Occipital lobe (tissue), 2 donors: Measurements from ENCODE around the gene TERF2IP. TPM values are rescaled to one million over a fixed set of nuclear protein-coding genes. Genes with fewer than 3 reads are reported as not detected.

Experiments
- DNase-seq: peaks from one replicate; lab custom pipeline; 2025; lab: John Stamatoyannopoulos, UW
- total RNA-seq: library from RNA; depleted of rRNA; stranded (reverse); fragments of >200 nt; gene quantifications from one replicate; pipeline ENCODE4 v1.2.3, GENCODE V29; 2014

Gene TERF2IP, protein sequence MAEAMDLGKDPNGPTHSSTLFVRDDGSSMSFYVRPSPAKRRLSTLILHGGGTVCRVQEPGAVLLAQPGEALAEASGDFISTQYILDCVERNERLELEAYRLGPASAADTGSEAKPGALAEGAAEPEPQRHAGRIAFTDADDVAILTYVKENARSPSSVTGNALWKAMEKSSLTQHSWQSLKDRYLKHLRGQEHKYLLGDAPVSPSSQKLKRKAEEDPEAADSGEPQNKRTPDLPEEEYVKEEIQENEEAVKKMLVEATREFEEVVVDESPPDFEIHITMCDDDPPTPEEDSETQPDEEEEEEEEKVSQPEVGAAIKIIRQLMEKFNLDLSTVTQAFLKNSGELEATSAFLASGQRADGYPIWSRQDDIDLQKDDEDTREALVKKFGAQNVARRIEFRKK
- total RNA-seq: 143 TPM

DNA sequence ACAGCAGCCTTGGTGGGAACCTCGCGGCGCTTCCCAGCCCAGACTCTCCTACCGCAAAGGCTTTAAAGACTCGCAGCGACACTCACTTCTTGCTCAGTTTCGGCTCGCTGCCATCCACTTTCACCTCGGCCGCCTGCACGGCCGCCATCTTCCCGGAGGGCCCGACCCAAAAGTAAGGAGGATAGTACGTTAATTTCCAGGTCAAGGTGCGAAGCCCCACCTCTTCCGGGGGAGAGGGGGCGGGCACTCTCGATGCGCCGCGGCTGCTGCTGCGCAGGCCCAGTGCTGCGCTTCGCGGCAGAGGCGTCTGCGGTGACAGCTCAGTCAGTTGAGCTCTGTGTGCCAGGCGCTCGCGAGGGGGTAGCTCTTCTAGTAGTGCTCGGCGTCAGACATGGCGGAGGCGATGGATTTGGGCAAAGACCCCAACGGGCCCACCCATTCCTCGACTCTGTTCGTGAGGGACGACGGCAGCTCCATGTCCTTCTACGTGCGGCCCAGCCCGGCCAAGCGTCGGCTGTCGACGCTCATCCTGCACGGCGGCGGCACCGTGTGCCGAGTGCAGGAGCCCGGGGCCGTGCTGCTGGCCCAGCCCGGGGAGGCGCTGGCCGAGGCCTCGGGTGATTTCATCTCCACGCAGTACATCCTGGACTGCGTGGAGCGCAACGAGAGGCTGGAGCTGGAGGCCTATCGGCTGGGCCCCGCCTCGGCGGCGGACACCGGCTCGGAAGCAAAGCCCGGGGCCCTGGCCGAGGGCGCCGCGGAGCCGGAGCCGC lies at the start of gene TERF2IP, which contains the start of gene KARS1:
Gene TERF2IP, plus strand, starts transcription at position 282 of the 773 bp plus-strand sequence. Its CDS starts 110 bp downstream, at position 392.
Gene KARS1, minus strand, starts transcription at position 174 of the 773 bp plus-strand sequence. Its CDS starts 26 bp downstream, at position 148.
- peak; percentile 93 for DNase-seq

- DNase-seq: no peak
These were observed 47.9 kb upstream of the TERF2IP start for GRCh38 chr16:75599452-75600277.

DNA sequence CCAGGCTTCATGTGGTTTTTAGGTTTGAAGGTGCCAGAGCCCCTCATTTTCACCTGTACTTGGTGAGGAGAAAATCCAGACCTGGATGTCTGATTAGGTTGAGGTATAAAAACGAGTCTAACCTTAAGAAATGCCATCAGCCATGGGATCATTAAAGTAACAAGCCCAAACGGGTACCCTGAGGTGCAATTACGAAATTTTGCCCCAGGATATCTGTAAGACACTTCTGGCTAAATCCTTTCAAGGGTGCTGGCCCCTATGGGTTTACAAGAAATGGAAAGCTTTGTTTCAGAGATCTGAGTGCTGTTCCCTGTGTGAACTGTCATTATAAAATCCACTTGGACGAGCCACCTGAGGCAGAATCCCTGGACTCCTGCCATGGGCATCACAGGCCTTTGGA lies 44.3 kb upstream of the TERF2IP start:
- DNase-seq: no peak

- no peak for DNase-seq
These were observed 41.1 kb upstream of the TERF2IP start for GRCh38 chr16:75606507-75606906.

GRCh38 chr16:75614066-75614897 lies 33.3 kb upstream of the TERF2IP start:
- DNase-seq: no peak

GRCh38 chr16:75615619-75616018 lies 32.0 kb upstream of the TERF2IP start:
- no peak for DNase-seq

DNA sequence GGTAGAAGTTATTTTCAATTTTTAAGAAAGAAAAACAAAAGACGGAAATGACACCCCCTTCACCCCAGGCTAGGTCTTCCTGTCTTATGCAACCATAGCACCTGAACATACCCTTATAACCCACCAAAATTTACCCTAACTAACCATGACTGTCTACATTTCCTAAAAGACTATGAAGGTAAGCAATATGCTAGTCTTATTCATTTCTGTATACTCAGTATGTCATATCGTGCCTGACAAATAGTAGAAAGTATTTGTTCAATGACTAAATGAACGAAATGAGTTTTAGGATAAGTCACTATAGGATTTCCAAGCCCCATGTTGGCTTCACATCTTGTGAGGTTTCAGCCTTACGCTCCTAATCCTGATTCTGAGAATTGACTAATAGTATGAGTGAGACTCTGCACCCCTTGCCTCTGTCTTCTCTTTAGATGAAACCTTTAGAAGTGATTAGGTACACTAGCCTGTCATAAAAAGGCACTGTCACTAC lies 31.0 kb upstream of the TERF2IP start:
- DNase-seq: no peak

DNA sequence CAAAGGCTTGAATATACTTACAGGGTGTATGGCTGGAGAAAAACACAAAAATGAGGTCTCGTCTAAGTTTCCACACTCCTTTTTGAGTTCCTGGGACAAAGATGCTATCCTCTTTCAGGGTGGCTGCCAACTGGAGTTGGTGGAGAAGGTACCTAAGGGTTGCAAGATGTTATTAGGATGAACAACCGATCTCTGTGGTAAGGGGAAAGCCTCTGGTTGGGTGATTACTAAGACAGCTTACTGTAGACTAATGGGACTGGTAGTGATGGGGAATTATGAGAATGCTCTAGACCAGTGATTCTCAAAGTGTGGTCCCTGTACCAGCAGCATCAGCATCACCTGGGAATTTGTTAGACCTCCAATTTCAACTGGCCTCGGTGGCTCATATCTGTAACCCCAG lies 30.5 kb upstream of the TERF2IP start:
- no peak for DNase-seq

- no peak for DNase-seq
These were observed 28.8 kb upstream of the TERF2IP start for GRCh38 chr16:75618780-75619179.

- no peak for DNase-seq
These were observed 27.0 kb upstream of the TERF2IP start for GRCh38 chr16:75620326-75621169.

DNA sequence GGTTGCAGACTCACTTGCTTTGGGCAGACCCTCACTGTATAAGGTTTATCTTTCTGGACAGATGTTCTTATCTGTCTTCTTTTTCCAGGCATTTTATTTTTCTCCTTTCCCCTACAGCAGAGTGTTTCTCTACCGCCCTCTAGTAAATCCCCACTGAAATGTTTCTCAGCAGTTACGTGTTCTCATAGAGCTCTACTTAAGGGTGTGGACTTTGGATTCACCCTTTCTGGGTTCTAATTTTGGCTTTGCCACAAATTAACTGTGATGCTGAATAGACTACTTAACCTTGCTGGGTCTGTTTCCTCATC lies 26.4 kb upstream of the TERF2IP start:
- no peak for DNase-seq

- peak; percentile 94 for DNase-seq
These were observed 24.6 kb upstream of the TERF2IP start, which contains the start of gene ADAT1 for GRCh38 chr16:75622761-75623605. TSS of gene ADAT1 (minus strand) at chr16:75623281. CDS start at chr16:75620799, 2,482 bp downstream.

DNA sequence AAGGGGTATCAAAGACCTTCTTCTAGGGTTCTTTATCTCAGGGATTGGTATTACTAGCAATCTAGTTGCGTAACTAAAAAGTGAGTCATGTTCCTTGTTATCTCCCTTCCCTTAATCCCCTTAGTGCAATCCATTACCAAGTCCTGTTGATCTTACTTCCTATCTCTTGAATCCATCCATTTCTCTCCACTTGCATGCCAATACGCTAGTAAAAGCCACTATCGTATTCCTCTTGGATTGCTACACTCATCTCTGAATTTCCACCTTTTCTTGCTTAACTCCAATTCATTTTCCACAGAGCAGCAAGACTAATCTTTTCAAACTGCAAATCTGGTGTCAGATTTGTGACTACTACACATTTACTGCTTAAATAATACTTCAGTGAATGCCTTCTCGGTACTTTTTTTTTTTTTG lies 22.6 kb upstream of the TERF2IP start:
- no peak for DNase-seq

DNA sequence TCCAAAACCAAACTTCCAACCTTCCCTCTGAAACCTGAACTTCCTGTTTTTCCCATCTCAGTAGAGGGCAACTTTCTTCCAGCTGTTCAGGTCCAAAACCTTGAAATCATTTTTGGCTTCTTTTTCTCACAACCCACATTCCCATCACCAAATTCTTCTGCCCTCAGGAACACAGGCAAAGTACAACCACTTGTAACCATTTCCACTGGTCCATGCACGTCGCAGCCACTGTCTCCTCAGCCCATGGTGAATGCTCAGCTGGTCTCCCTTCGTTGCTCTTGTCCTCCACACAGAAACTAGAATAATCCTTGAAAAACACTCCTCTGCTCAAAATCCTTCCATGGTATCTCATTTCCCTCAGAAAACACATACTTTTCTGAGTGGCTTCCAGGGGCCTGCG lies 20.8 kb upstream of the TERF2IP start:
- no peak for DNase-seq

DNA sequence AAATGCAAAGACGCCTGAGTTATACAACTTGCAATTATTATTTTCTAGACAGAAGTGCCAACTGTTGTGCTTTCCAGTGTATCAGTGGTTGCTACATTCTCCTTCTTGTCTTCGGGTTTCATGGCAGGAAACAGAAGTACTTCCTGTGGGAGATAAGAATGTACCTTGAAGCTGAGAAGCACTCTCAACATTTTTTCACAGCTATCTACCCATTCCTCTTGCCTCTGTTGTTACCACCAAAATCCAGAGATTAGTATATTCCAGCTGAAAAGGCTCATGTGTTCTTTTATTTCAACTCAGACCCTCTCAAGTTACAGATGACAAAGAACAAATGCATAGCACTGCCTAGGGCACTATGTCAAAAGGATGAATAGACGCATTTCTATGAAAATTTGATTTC lies 19.7 kb upstream of the TERF2IP start:
- no peak for DNase-seq

- DNase-seq: no peak
These were observed 19.2 kb upstream of the TERF2IP start for GRCh38 chr16:75628351-75628750.

DNA sequence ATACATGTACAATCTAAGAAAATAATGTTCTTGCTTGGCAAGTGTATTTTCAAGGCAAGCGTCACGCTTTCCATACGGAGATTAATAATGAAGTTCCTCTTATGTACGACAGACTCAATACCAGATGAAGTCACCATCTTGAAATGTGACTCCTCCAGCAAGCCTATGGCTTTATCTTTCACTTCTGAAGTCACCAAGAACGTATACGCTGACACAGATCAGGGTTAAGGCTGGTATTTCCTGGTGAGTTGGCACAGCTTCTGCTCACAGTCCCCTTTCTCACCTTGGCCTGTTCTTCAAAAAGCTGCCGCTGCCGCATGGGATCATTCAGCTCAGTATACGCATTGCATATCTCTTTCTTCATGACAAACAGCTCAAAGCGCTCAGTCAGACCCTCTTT lies 18.4 kb upstream of the TERF2IP start:
- DNase-seq: no peak

GRCh38 chr16:75630052-75630451 lies 17.5 kb upstream of the TERF2IP start:
- DNase-seq: no peak

GRCh38 chr16:75632857-75633256 lies 14.7 kb upstream of the TERF2IP start:
- no peak for DNase-seq
